ENCODE measurements around the gene TMBIM1. TPM values are rescaled to one million over a fixed set of nuclear protein-coding genes. Genes with fewer than 3 reads are reported as not detected.

Gene TMBIM1
- total RNA-seq, 6 experiments from 2014 or later: 101 to 160 (median 126) TPM

DNA sequence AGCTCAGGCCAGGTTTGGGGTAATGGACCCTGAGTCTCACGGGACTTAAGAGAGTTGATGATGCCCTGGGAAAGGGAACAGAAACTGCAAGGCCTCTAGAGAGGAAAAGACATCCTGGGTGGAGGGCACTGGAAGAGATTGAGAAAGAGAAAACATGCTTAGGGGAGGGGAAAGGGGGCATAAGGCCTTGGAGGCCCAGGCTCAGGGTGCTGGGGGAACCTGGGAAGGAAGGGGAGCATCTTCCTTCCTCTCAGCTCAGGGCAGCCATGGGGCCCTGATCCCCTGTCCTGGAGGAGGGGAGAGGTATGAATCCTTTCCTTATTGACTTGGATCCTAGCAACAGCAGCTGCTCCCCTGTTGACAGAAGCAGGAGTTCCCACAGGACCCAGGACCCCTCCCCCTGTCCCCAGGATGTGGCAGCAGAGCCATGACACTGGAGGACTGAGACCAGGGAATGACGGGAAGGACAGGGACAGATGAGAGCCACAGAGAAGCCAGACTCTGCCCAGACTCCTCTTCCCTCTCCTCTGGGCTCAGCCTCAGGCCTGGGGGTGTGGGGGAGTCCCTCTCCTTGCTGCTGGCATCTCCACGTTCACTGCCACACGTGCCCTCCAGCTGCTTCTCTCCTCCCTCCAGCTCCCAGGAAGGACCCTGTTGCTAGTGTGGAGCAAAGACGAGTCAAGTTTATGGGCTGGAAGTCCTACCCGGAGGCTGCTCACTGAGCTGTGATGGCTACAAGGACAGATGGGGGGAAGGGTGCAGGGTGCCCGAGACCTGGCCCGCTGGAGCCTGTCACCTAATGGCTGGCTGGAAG lies 30.7 kb downstream of the TMBIM1 start:
- no peaks in the 10 kb centered on the region for H3K27me3 ChIP-seq
- ATAC-seq (peak in 1 of 4 donors; percentile 4), DNase-seq (peak in 1 of 3 donors; percentile 36)
- peaks cover 0 to 16% (median 6%) of the 10 kb centered on the region in 4 donors for H3K4me1 ChIP-seq
- H3K9me3 ChIP-seq: no peaks in the 10 kb centered on the region
- H3K4me3 ChIP-seq: no peak overlapping the region
- TF ChIP-seq POLR2A (IDR thresholded peaks at IDR 0.05): no peak
- TF ChIP-seq, protein P1, sequence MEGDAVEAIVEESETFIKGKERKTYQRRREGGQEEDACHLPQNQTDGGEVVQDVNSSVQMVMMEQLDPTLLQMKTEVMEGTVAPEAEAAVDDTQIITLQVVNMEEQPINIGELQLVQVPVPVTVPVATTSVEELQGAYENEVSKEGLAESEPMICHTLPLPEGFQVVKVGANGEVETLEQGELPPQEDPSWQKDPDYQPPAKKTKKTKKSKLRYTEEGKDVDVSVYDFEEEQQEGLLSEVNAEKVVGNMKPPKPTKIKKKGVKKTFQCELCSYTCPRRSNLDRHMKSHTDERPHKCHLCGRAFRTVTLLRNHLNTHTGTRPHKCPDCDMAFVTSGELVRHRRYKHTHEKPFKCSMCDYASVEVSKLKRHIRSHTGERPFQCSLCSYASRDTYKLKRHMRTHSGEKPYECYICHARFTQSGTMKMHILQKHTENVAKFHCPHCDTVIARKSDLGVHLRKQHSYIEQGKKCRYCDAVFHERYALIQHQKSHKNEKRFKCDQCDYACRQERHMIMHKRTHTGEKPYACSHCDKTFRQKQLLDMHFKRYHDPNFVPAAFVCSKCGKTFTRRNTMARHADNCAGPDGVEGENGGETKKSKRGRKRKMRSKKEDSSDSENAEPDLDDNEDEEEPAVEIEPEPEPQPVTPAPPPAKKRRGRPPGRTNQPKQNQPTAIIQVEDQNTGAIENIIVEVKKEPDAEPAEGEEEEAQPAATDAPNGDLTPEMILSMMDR (IDR thresholded peaks at IDR 0.05): no peak
- H3K27ac ChIP-seq: peak overlapping the region in 1 of 3 donors; percentile 38
- WGBS (ENCODE audit: insufficient coverage, low coverage, low lambda C conversion rate, missing lambda C conversion rate): 70% methylated on average over 2 of the region's 8 CpGs
- peaks cover 0 to 35% (median 2%) of the 10 kb centered on the region in 4 donors for H3K36me3 ChIP-seq
- intact Hi-C loops (cut with DNase I): no loop called here

DNA sequence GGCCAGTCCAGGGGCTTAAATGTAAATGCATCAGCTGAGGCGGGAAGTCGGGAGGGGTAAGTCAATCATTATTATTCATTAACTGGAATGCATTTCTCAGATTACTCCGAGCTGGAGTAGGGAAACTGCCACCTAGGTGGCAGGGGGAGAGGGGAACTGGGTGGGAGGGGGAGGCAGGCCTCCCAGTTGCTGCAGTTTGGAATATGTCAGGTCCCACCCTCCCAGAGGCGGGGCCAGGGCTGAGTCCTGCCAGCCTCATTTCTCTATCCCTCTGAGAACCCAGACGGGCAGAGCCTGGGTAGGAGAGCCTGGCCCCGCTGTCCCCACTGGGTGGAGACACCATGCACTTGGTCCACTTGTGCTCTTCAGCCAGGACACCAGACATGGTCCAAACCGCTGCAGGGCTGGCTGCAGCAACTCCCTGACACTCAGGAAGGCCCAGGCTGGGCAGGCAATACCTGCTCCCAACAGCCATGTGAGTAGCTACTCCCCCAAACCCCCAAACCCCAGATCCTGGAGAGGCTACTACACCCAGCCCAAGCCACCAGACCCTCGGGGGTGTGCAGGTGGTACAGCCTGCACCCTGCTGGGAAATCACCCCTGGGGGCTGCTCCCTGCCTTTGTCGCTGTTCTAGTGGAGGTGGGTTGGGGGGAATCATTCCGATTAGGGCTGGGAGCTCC lies 31.4 kb downstream of the TMBIM1 start, which contains the start of gene GPBAR1:
TSS of gene GPBAR1 (plus strand) at position 274 of the 681 bp plus-strand sequence. CDS start 1,710 bp downstream, outside the sequence.
- peak; percentile 12 to 41 (median 34) for ATAC-seq
- TF ChIP-seq POLR2A (IDR thresholded peaks at IDR 0.05): no peak
- TF ChIP-seq, protein P1 (IDR thresholded peaks at IDR 0.05): no peak
- peak in 1 of 3 donors; percentile 63 for DNase-seq
- Histone ChIP-seq H3K4me1 (peaks cover 0 to 16% (median 6%) of the 10 kb centered on the region in 4 donors), H3K9me3 (no peaks in the 10 kb centered on the region), H3K36me3 (peaks cover 0 to 30% (median 2%) of the 10 kb centered on the region in 4 donors), H3K27ac (peak within 1 kb of the TSS; percentile 15 to 78 (median 51)), H3K27me3 (no peaks in the 10 kb centered on the region), H3K4me3 (no peak within 1 kb of the TSS)
- 55% methylated on average over 4 of the region's 10 CpGs for WGBS (ENCODE audit: insufficient coverage, low coverage, low lambda C conversion rate, missing lambda C conversion rate)
- intact Hi-C loops (cut with DNase I): no loop called here

DNA sequence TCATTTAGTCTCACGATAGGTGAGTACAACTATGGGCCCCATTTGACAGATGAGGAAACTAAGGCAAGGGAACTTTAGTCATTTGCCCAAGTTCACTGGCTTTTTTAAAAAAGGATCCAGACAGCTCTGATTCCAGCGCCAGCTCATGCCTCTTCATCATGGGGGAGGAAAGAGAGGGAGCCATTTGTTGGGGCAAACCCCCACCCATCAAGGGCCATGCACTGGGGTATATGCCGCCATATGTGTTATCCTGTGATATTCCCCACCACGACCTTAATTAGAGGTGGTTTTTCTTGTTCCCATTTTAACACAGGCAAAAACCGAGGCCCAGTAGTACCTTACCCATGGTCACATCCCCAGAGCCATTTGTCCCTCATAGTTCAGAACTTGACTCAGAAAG lies 32.1 kb downstream of the TMBIM1 start:
- ATAC-seq (no peak), DNase-seq (peak in 1 of 3 donors; percentile 15)
- intact Hi-C loops (cut with DNase I): no loop called here
- peak overlapping the region in 2 of 3 donors; percentile 15 to 78 for H3K27ac ChIP-seq
- no peaks in the 10 kb centered on the region for H3K27me3 ChIP-seq
- H3K4me1 ChIP-seq: peaks cover 0 to 13% (median 5%) of the 10 kb centered on the region in 4 donors
- no peak overlapping the region for H3K4me3 ChIP-seq
- WGBS (ENCODE audit: insufficient coverage, low coverage, low lambda C conversion rate, missing lambda C conversion rate): 80% methylated on average over 5 of the region's 5 CpGs
- TF ChIP-seq, protein P1 (IDR thresholded peaks at IDR 0.05): no peak
- TF ChIP-seq POLR2A (IDR thresholded peaks at IDR 0.05): no peak
- H3K36me3 ChIP-seq: peaks cover 0 to 30% (median 6%) of the 10 kb centered on the region in 4 donors
- no peaks in the 10 kb centered on the region for H3K9me3 ChIP-seq

DNA sequence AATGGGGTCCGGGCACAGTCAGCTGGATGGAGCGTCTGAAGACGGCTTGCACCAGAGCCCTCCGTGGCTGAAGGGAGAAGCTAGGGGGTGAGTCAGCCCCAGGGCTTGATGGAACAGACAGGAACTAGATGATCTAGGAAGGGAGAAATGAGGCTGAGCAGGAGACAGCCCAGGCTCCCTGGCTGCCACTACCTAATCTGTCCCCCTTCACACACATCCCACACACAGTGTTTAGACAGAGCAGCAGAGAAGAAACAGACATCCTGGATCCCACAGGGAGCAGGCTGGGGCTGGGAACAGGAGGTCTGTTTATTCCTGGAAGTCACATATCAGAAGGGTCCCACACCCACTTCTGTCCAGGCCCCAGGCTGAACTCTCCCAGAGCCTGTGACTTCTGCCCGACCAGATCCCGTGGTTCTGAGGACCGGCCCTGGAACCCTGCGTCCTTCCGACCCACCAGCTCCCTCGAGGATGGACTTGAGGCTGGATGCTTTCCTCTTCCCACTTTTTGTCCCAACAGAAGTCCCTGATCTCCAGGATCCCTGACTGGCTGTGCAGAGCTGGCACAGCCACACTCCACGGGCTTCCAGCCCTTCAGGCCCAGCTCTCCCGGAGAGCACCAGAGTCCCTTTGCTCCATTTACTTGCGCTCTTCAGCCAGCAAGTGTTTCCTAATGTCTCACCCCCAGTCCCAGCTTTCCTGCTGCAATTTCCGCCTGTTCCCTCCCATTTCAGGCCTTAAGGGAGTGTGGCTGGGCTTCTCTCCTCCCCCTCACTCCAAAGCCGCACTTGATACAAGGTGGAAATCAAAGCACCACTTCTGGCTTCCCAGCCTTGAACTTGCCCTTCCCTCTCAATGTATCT lies 33.0 kb downstream of the TMBIM1 start:
- 84% methylated on average over 3 of the region's 15 CpGs for WGBS (ENCODE audit: insufficient coverage, low coverage, low lambda C conversion rate, missing lambda C conversion rate)
- Histone ChIP-seq H3K27me3 (no peaks in the 10 kb centered on the region), H3K4me1 (peaks cover 0 to 5% (median under 1%) of the 10 kb centered on the region in 4 donors), H3K9me3 (no peaks in the 10 kb centered on the region), H3K36me3 (peaks cover 0 to 30% (median 11%) of the 10 kb centered on the region in 4 donors), H3K4me3 (no peak overlapping the region), H3K27ac (peak overlapping the region; percentile 8 to 78 (median 51))
- ATAC-seq (peak; percentile 28 to 61 (median 50)), DNase-seq (peak in 1 of 3 donors; percentile 48)
- TF ChIP-seq POLR2A (IDR thresholded peaks at IDR 0.05): peak; percentile 9
- TF ChIP-seq, protein P1 (IDR thresholded peaks at IDR 0.05): no peak
- intact Hi-C loops (cut with DNase I): no loop called here

All from right lobe of liver (tissue), 6 donors.